Endothelial cell (in vitro differentiated cells): ENCODE data around the gene GTF2F1. TPM values are rescaled to one million over a fixed set of nuclear protein-coding genes. Genes with fewer than 3 reads are reported as not detected.
A peak's percentile ranks its signal among the peaks of the same experiment; 100 is the strongest.

Experiments used
- DNase-seq: peaks from one replicate; pipeline ENCODE4 v3.0.0; 2021; ENCODE audit warnings: low spot score
- H3K27ac Mint-ChIP-seq: one replicate; pipeline ENCODE4 v1.8.0; 2021; ENCODE audit warnings: mixed read lengths, inconsistent platforms; ENCODE audit not compliant: unreplicated experiment
- H3K27me3 Mint-ChIP-seq: one replicate; pipeline ENCODE4 v1.8.0; 2021; ENCODE audit warnings: mild to moderate bottlenecking, moderate library complexity, mixed read lengths, inconsistent platforms; ENCODE audit not compliant: unreplicated experiment
- H3K36me3 Mint-ChIP-seq: one replicate; pipeline ENCODE4 v1.8.0; 2021; ENCODE audit warnings: mild to moderate bottlenecking, low read depth, mixed read lengths, inconsistent platforms; ENCODE audit not compliant: unreplicated experiment
- H3K4me1 Mint-ChIP-seq: one replicate; pipeline ENCODE4 v1.8.0; 2021; ENCODE audit warnings: mild to moderate bottlenecking, mixed read lengths, inconsistent platforms; ENCODE audit not compliant: unreplicated experiment
- H3K4me3 Mint-ChIP-seq: one replicate; pipeline ENCODE4 v1.8.0; 2021; ENCODE audit warnings: mild to moderate bottlenecking, mixed read lengths, inconsistent platforms; ENCODE audit not compliant: unreplicated experiment
- H3K9me3 Mint-ChIP-seq: one replicate; pipeline ENCODE4 v1.8.0; 2021; ENCODE audit warnings: mixed read lengths, inconsistent platforms; ENCODE audit not compliant: unreplicated experiment
- CTCF ChIP-seq: fragments of 200-600 bp; sonication (generic); IDR thresholded peaks from one replicate; pipeline ENCODE4 v1.5.0; 2021; ENCODE audit warnings: antibody characterized with exemption; ENCODE audit not compliant: unreplicated experiment
- total RNA-seq: library from RNA; stranded (reverse); fragmentation: NEBNext Ultra II Directional; extraction: Animal tissue kit (Norgen Biotek cat#: 25700); gene quantifications from one replicate; pipeline ENCODE4 v1.2.1, GENCODE V29; 2021; ENCODE audit not compliant: unreplicated experiment

The GTF2F1 gene
- total RNA-seq, 1 donor from 2014 or later, result 95.5 TPM

- Mint-ChIP-seq H3K4me1 (peaks cover 15% of the 10 kb centered on the region), H3K27me3 (peaks cover 20% of the 10 kb centered on the region), H3K4me3 (peak overlapping the region; percentile 96), H3K36me3 (peaks cover 26% of the 10 kb centered on the region), H3K27ac (peak overlapping the region; percentile 77), H3K9me3 (peaks cover 6% of the 10 kb centered on the region)
- peak; percentile 52 for DNase-seq
- TF ChIP-seq CTCF, result no peak
These were observed 30.7 kb upstream of the GTF2F1 start for GRCh38 chr19:6423499-6424194.

- peaks cover 31% of the 10 kb centered on the region for H3K36me3 Mint-ChIP-seq
- no peak for TF ChIP-seq CTCF
- no peak for DNase-seq
These were observed 28.4 kb upstream of the GTF2F1 start for GRCh38 chr19:6421075-6422014.

GRCh38 chr19:6418562-6418932 lies 25.6 kb upstream of the GTF2F1 start:
- Mint-ChIP-seq H3K9me3 (no peaks in the 10 kb centered on the region), H3K27me3 (peaks cover 13% of the 10 kb centered on the region), H3K4me1 (peaks cover 15% of the 10 kb centered on the region), H3K27ac (no peak overlapping the region), H3K36me3 (peaks cover 31% of the 10 kb centered on the region), H3K4me3 (no peak overlapping the region)
- DNase-seq, result no peak
- TF ChIP-seq CTCF, result no peak

More at GRCh38 chr19:6421075-6422014, 28.4 kb upstream of the GTF2F1 start:
- Mint-ChIP-seq H3K27ac (no peak overlapping the region), H3K27me3 (peaks cover 20% of the 10 kb centered on the region), H3K4me1 (peaks cover 15% of the 10 kb centered on the region), H3K9me3 (peaks cover 6% of the 10 kb centered on the region), H3K4me3 (peak overlapping the region; percentile 69)

DNA sequence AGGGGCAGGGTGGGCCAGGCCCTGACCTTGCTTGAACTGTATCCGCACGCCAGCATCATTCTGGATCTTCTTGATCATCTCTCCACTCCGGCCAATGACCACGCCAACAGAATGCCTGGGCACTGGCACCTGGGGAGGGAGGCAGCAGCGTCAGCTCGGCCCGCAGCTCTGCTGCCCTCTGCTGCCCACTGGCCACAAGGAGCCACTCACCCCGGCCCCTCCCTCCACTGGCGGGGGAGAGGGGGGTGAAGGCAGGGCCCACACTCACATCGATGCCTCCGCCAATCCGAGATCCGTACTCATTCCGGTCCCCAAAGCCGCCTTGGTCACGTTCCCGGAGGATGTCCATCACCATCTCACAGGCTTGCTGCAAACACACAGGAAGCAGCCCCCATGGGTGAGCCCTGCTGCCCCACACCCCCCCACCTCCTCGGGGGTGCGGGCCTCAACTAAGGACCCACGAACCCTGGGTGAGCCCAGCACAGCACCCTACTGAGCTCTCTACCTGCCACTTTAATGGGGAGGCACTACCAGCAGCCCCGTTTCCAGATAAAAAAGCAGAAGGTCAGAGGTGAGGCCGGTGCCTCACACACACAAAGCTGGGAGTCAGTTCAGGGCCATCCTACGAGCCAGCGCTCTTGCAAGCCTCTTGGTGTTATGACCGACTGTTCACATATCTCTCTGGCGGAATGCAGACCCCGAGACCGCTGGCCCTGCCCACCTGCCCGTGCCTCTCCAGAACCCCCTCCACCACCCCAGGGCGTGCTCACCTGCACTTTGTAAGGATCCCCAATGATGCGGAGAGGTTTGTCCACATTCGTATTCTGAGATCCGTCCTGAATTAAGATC lies 25.0 kb upstream of the GTF2F1 start:
- no peak for TF ChIP-seq CTCF
- H3K27me3 Mint-ChIP-seq, result peaks cover 7% of the 10 kb centered on the region
- H3K9me3 Mint-ChIP-seq, result no peaks in the 10 kb centered on the region
- H3K4me3 Mint-ChIP-seq, result no peak overlapping the region
- peak; percentile 34 for DNase-seq
- H3K36me3 Mint-ChIP-seq, result peaks cover 26% of the 10 kb centered on the region
- H3K27ac Mint-ChIP-seq, result no peak overlapping the region
- peaks cover 10% of the 10 kb centered on the region for H3K4me1 Mint-ChIP-seq
